SH-SY5Y (cell line): ENCODE data around the gene EDEM1.

Experiments
- GATA2 ChIP-seq: IDR thresholded peaks from 2 replicates; pipeline ENCODE4 v1.6.1; 2011; ENCODE audit warnings: mild to moderate bottlenecking, low read depth, low read length
- GATA3 ChIP-seq: IDR thresholded peaks from 2 replicates; pipeline ENCODE4 v1.6.1; 2011; ENCODE audit warnings: low read depth, mild to moderate bottlenecking, low read length, moderate library complexity

GRCh38 chr3:5143464-5143863 lies 44.0 kb upstream of the EDEM1 start:
- TF ChIP-seq GATA2 = no peak
- TF ChIP-seq GATA3 = no peak
